ENCODE results near the gene ANKRD1.

DNA sequence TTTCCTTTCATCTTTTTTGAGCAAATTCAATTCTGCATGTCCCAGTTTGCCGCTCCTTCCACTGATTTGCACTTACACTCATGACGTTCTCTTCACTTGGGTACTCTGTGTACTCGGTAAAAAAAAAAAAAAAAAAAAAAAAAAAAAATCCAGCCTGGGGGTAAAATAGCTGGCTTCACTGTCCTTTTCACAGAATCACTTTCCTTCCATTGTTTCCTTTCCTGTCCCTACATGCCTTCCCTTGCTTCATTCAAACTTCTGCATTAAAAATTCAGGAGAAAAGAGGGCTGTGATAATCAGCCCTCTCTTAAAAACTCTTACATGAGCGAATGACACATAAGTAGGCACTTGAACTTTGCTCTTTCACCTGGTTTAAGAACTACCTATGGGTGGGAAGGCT, 8.7 kb downstream of the ANKRD1 start:
- TF ChIP-seq POLR2AphosphoS5 (IDR thresholded peaks at IDR 0.05) = no peak
- TF ChIP-seq, protein P1, sequence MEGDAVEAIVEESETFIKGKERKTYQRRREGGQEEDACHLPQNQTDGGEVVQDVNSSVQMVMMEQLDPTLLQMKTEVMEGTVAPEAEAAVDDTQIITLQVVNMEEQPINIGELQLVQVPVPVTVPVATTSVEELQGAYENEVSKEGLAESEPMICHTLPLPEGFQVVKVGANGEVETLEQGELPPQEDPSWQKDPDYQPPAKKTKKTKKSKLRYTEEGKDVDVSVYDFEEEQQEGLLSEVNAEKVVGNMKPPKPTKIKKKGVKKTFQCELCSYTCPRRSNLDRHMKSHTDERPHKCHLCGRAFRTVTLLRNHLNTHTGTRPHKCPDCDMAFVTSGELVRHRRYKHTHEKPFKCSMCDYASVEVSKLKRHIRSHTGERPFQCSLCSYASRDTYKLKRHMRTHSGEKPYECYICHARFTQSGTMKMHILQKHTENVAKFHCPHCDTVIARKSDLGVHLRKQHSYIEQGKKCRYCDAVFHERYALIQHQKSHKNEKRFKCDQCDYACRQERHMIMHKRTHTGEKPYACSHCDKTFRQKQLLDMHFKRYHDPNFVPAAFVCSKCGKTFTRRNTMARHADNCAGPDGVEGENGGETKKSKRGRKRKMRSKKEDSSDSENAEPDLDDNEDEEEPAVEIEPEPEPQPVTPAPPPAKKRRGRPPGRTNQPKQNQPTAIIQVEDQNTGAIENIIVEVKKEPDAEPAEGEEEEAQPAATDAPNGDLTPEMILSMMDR (IDR thresholded peaks at IDR 0.05) = no peak
- TF ChIP-seq EP300 (IDR thresholded peaks at IDR 0.05) = no peak
- no peak for TF ChIP-seq POLR2A (IDR thresholded peaks at IDR 0.05)
